HG02840 (cell line): ENCODE data around the gene OR2S2.
"Not testable (repeated sequence)": the region's sequence is repeated elsewhere in the genome, so short reads cannot be mapped to it uniquely, and the experiment has no call there.

ENCODE experiments used
- ATAC-seq: cut with Tn5 transposase; IDR thresholded peaks from one replicate; pipeline ENCODE4 v1.9.1; 2021; ENCODE audit warnings: mild to moderate bottlenecking, moderate library complexity, moderate number of reproducible peaks; ENCODE audit not compliant: unreplicated experiment, low FRiP score

The OR2S2 gene, protein sequence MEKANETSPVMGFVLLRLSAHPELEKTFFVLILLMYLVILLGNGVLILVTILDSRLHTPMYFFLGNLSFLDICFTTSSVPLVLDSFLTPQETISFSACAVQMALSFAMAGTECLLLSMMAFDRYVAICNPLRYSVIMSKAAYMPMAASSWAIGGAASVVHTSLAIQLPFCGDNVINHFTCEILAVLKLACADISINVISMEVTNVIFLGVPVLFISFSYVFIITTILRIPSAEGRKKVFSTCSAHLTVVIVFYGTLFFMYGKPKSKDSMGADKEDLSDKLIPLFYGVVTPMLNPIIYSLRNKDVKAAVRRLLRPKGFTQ

DNA sequence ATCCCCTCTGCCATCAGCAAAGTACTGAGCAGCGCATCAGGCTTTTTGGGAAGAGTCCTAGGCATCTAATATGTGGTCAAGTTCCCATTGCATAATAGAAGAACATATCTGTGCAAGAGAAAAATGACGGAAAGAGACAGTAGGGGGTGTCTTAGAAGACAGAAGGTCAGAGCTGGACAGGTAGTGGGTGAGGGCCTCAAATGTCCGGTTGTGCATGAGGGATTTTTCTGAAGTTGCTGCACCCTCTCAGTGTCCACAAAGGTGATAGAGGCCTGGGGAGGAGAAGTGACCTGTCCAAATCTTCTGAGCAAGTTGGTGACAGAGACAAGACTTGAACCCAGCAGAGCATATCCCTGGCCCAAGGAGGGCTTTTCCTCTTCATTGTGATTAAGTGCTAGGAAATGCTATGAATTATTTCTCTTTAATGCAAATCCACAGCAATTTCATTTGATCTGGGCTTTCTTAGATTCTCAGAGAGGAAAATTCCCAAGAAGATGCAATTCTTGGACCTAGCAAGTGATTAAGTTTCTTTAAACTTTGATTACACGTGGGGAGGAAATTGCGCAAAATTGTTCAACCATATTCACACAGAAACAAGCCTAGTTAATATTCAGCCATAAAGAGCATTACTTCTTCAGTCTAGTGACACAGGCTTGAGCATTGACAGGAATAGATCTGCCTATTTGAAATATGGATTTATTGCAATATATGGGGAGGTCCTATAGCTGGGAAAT lies at the start of gene OR2S2:
Gene OR2S2, minus strand, starts transcription at position 51 of the 734 bp plus-strand sequence. CDS start 56 bp downstream, outside the sequence.
- ATAC-seq: no peak

DNA sequence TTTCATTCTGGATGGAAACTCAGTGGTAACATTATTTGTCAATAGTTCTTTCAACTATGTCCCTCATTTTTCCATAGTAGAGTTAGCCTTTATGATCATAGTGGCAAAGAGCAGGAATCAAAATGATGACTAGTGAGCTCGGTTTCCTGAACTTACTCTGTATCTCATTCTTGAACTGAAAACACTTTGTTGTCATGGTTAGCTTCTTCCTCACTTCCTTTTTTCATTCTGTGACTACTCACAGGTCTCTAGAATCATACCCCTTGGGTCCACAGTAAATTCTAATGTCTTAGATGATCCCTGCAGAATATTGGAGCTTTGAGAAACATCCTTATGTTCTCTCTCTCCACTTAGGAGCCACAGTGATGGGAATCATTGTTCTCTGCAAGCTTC lies 49.4 kb upstream of the OR2S2 start:
- no peak for ATAC-seq

DNA sequence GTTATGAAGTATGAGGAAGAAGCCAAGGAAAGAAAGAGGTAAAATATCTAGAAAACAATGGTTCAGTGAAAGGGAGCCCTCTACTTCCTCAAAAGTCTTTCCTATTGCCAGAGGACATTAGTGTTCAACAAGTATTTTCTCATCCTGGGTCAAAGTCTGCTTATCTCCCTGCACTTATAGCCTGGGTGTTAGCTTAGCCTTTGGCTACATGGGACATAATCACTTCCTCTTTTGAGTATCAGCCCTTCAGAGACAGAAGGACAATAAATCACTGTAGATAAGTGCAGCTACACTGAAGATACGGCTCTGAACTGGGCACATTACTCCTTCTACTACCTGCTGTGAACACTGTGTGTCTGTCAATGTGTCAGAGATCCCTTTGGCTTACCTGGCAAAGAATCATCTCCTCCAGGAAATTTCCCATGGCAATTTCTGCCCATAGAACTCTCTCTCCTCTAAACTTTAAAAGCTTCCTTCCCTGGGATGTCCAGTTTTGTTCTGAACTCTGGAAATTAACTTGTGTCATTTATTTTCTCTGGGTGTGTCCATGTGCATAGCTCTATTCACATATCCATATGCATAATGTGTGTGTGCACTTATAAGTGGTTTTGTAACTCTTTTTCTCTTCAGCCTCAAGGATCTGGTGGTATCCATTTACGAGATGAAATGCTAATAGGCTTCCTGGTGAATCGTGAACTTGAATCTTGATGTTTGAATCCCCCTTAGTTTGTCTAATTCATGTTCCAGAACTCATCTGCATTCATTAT lies 48.8 kb upstream of the OR2S2 start:
- no peak for ATAC-seq

DNA sequence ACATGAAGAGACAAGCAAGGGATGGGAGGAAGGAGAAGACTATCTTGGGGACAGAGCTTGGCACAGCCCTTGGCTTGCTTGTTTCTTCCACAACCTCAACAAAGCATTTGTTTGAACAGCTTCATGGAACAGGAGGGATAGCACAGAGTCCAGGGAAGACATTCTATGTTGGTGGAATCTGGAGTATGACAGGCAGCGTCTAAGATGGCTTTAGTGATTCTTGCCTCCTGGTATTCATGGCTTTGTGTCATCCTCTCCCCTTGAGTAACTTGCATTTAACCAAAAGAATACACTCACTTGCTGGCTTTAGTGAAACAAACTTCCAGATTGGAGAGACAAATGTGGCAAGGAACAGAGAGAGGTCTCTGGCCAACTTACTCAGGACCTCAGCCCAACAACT lies 47.9 kb upstream of the OR2S2 start:
- ATAC-seq: no peak

- no peak for ATAC-seq
Observed at GRCh38 chr9:35998333-35998732, 40.4 kb upstream of the OR2S2 start.

DNA sequence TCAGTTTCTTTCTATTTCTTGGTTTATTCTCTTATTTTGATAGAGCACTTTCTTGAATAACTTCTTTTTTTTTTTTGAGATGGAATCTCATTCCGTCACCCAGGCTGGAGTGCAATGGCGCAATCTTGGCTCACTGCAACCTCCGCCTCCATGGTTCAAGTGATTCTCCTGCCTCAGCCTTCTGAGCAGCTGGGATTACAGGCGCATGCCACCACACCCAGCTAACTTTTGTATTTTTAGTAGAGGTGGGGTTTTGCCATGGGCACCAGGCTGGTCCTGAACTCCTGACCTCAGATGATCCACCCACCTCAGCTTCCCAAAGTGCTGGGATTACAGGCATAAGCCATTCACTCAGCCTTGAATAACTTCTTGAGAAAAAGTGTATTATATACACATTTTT lies 39.1 kb upstream of the OR2S2 start:
- not testable (repeated sequence) for ATAC-seq

GRCh38 chr9:35996358-35996970 lies 38.5 kb upstream of the OR2S2 start:
- no peak for ATAC-seq

DNA sequence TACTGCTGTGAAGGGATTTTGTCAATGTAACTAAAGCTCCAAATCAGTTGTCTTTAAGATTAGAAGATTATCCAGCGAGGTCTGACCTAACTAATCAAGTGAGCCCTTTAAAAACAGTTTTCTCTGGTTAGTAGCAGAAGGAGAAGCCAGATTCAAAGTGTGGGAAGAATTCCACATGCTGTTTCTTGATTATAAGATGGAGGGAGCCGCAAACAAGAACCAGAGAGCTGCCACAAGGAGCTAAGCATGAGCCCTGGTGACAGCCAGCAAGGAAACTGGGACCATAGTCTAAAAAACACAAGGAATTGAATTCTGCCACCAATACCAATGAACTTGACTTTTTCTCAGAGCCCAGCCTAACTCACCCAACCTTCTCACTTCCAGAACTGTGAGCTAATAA lies 37.0 kb upstream of the OR2S2 start:
- no peak for ATAC-seq

GRCh38 chr9:35993976-35994720 lies 36.2 kb upstream of the OR2S2 start:
- no peak for ATAC-seq

DNA sequence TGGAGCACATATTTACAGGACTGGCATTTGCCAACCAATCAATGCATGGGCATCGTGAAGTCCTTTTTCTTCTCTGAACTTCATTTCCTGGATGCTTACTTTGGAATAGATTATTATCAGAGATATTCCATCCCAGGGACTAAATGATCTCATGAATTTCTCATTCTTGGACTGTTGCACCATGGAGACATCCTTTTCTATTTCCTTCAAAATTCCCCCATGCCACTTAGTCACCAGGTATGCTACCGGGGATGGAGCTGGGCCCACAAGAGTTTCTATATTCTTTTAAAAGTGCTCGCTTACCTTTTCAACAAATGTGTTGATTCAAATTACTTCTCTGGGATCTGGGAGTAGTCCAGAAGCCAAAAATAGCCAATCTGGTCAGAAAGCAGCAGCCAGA lies 35.2 kb upstream of the OR2S2 start:
- ATAC-seq: not testable (repeated sequence)

DNA sequence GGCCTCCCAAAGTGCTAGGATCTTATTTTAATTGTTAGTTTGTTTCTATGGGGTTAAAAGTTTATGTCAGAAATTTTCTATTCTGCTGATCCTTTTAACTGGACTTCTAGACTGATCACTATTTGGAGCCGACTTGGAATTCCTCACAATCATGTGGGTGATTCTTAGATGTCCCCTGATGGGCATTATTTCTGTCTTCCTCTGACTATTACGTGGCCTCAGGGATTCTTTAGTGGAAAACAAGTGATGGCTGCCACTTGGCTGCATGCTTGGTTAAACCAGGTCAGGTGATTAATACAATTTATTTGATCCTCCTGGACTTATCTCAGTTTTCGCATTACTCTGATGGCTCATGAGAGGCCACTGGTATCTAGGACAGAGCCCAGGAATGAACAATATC lies 32.2 kb upstream of the OR2S2 start:
- no peak for ATAC-seq

- no peak for ATAC-seq
Observed at GRCh38 chr9:35984021-35984420, 26.1 kb upstream of the OR2S2 start.

DNA sequence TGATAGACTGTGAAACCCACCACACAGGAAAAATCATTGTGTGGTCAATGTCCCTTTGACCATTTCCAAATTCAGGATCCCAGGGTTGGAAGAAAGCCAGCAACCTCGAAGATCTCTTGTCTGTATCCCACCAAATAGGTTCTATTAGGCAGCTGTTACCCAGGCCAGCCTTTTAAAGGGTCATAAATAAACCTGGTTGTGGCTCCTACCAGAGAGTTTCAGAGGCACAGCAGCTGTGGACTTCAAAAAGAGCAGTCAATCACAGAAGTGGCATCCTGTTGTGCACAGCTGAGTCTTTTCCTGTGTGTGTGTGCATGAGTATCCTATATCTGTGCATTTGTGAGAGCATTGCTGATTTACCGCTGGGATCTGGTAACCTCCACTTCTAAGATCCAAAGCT lies 23.7 kb upstream of the OR2S2 start:
- ATAC-seq: no peak

GRCh38 chr9:35980289-35981011 lies 22.5 kb upstream of the OR2S2 start:
- no peak for ATAC-seq

DNA sequence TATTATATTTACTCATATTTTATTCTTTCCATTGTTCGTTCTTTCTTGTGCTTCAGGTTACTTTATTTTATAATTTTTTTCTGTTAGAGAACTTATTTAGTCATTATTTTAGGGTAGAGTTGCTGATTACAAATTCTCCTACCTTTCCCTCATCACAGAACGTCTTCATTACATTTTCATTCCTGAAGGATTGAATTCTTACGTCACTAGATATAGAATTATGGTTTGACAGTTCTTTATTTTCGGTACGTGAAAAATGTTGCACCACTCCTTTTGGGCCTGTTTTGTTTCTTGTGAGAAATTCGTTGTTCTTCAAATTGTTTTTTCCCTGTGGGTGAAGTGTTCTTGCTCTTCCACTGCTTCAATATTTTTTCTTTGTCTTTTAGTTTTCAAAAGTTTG lies 20.8 kb upstream of the OR2S2 start:
- no peak for ATAC-seq

DNA sequence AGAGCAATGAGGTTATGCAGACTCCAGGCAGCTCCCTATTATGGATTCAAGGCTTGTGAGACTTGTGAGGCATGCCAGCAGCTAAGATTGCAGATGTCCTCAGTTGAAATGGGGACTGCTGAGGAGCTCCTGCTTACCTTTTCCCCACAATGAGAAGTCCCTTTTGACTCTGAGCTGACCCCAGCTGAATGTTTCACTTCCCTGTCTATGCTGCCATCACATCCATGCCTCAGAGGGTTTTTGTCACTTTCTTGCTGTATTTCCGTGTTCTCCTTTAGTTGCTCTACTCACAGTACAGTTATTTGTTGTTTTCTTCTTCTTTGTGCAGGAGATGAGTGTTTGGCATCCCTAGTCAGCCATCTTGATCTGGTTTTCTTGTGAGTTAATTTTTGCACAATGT lies 18.8 kb upstream of the OR2S2 start:
- ATAC-seq: no peak

- no peak for ATAC-seq
Observed at GRCh38 chr9:35974800-35975199, 16.8 kb upstream of the OR2S2 start.

DNA sequence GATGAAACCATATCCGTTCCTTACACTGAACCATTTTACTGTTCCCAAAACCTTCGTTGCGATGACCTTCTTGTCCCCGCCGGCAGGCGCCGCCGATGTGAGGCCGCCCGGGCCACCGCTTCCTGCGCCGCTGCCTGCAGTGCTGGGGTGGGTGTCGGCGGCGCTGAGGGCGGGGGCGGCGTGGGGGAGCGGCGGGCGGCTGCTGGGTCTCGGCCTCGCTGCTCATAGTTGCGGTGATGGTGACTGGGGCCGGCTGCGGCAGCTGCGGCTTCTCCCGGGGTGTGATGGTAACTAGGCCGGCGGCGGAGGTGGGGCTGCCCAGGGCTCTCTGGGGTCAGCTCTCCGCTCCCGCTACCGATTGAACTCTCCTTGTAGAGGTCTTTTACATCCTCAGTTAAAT lies 14.1 kb upstream of the OR2S2 start:
- ATAC-seq: no peak

DNA sequence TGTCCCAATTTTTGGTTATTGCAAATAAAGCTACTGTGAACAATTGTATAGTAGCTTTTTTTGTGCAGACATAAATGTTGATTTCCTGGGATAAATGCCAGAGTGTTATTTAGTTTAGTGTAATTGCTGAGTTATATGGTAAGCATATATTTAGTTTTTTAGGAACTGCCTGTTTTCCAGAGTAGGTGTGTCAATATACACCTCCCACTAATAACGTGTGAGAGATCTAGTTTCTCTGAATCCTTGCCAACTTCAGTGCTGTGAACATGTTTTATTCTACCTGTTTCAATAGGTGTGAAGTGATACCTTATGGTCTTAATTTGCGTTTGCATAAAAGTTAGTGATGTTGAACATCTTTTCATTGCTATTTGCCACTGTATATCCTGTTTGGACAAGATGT lies 9.1 kb upstream of the OR2S2 start:
- no peak for ATAC-seq

DNA sequence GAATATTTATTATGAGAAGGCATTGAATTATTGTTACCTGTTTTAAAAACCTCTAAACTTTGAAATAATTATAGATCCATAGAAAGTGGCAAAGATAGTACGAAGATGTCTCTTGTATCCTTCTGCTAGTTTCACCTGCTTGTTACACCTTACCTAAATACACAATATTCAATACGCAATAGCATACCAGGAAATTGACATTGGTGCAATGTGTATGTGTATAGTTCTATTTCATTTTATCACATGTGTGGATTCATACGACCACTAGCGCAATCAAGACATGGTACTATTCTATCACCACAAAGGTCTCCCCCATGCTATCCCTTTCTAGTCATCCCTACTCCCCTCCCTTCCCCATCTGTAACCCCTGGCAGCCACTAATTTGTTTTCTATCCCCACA lies 8.5 kb upstream of the OR2S2 start:
- ATAC-seq: no peak
